SU-DHL-6 (cell line): ENCODE measurements around the gene MPPE1.

ENCODE experiments used
- CTCF ChIP-seq: fragments of 200-600 bp; sonication (generic); IDR thresholded peaks from one replicate; pipeline ENCODE4 v1.5.1; 2017; ENCODE audit warnings: antibody characterized with exemption, mild to moderate bottlenecking, low read length, moderate library complexity; ENCODE audit not compliant: insufficient read depth, poor library complexity, severe bottlenecking
- EZH2phosphoT487 ChIP-seq: fragments of 200-600 bp; sonication (generic), shearing (Covaris generic); conservative IDR thresholded peaks from 2 replicates; pipeline ENCODE4 v1.6.1; 2018; ENCODE audit warnings: mild to moderate bottlenecking, antibody characterized with exemption, low read length, moderate library complexity, mixed read lengths

GRCh38 chr18:11943551-11943950 lies 35.4 kb upstream of the MPPE1 start:
- TF ChIP-seq CTCF (no peak), EZH2phosphoT487 (no peak)
